ENCODE measurements around the gene SEC63. TPM values are rescaled to one million over a fixed set of nuclear protein-coding genes. Genes with fewer than 3 reads are reported as not detected.
"Not testable (repeated sequence)": the region's sequence is repeated elsewhere in the genome, so short reads cannot be mapped to it uniquely, and the experiment has no call there.

The SEC63 gene
- total and polyA plus RNA-seq, 5 donors from 2014 or later = 17.9 to 78.7 (median 22.1) TPM

GRCh38 chr6:107866606-107867301 lies 91.3 kb downstream of the SEC63 start:
- peaks cover 0 to 3% (median 0%) of the 10 kb centered on the region in 7 donors for H3K9me3 Mint-ChIP-seq
- no peak overlapping the region for H3K27ac ChIP-seq (ENCODE audit: insufficient read depth, low read length, poor library complexity, severe bottlenecking)
- peaks cover 11% of the 10 kb centered on the region for H3K36me3 ChIP-seq (ENCODE audit: control insufficient read depth, insufficient read depth, low read length)
- H3K36me3 Mint-ChIP-seq = peaks cover 11% of the 10 kb centered on the region
- peak; percentile 43 to 63 for ATAC-seq (ENCODE audit: low read depth in 2 of 2)
- peaks cover 0 to 5% (median 1%) of the 10 kb centered on the region in 4 donors for H3K4me1 Mint-ChIP-seq
- peak in 2 of 3 donors; percentile 53 to 65 for DNase-seq
- no peaks in the 10 kb centered on the region for H3K4me1 ChIP-seq (ENCODE audit: control insufficient read depth, insufficient read depth, low read length, poor library complexity, severe bottlenecking)
- no peaks in the 10 kb centered on the region for H3K27me3 ChIP-seq (ENCODE audit: control insufficient read depth, insufficient read depth, low read length)
- H3K9me3 ChIP-seq (ENCODE audit: control insufficient read depth in 2 of 2, low read length in 2 of 2) = no peaks in the 10 kb centered on the region
- H3K27ac Mint-ChIP-seq = peak overlapping the region in 1 of 3 donors; percentile 56
- peak overlapping the region; percentile 50 for H3K4me3 ChIP-seq (ENCODE audit: low read depth, low read length)
- peak overlapping the region in 1 of 4 donors; percentile 16 for H3K4me3 Mint-ChIP-seq
- H3K27me3 Mint-ChIP-seq = peaks cover 12% of the 10 kb centered on the region

- DNase-seq = no peak
- Histone ChIP-seq H3K27me3 (ENCODE audit: control insufficient read depth, insufficient read depth, low read length) (no peaks in the 10 kb centered on the region), H3K36me3 (ENCODE audit: control insufficient read depth, insufficient read depth, low read length) (no peaks in the 10 kb centered on the region), H3K9me3 (ENCODE audit: control insufficient read depth in 2 of 2, low read length in 2 of 2) (no peaks in the 10 kb centered on the region), H3K27ac (ENCODE audit: insufficient read depth, low read length, poor library complexity, severe bottlenecking) (no peak overlapping the region), H3K4me3 (ENCODE audit: low read depth, low read length) (no peak overlapping the region), H3K4me1 (ENCODE audit: control insufficient read depth, insufficient read depth, low read length, poor library complexity, severe bottlenecking) (no peaks in the 10 kb centered on the region)
- ATAC-seq (ENCODE audit: low read depth in 2 of 2) = no peak
- Mint-ChIP-seq H3K27me3 (peaks cover 20% of the 10 kb centered on the region), H3K36me3 (peaks cover 3% of the 10 kb centered on the region), H3K9me3 (peaks cover 0 to 5% (median 0%) of the 10 kb centered on the region in 7 donors), H3K27ac (no peak overlapping the region), H3K4me3 (no peak overlapping the region), H3K4me1 (peaks cover 0 to 3% (median 1%) of the 10 kb centered on the region in 4 donors)
These were observed 93.5 kb downstream of the SEC63 start for GRCh38 chr6:107864226-107865127.

GRCh38 chr6:107862383-107862782 lies 95.6 kb downstream of the SEC63 start:
- ATAC-seq (ENCODE audit: low read depth in 2 of 2) (no peak), DNase-seq (no peak)
- no peak overlapping the region for H3K4me3 Mint-ChIP-seq
- no peaks in the 10 kb centered on the region for H3K36me3 Mint-ChIP-seq
- H3K4me1 Mint-ChIP-seq = peaks cover 0 to 3% (median 0%) of the 10 kb centered on the region in 4 donors
- Histone ChIP-seq H3K36me3 (ENCODE audit: control insufficient read depth, insufficient read depth, low read length) (no peaks in the 10 kb centered on the region), H3K4me3 (ENCODE audit: low read depth, low read length) (no peak overlapping the region), H3K9me3 (ENCODE audit: control insufficient read depth in 2 of 2, low read length in 2 of 2) (no peaks in the 10 kb centered on the region), H3K4me1 (ENCODE audit: control insufficient read depth, insufficient read depth, low read length, poor library complexity, severe bottlenecking) (no peaks in the 10 kb centered on the region), H3K27me3 (ENCODE audit: control insufficient read depth, insufficient read depth, low read length) (no peaks in the 10 kb centered on the region), H3K27ac (ENCODE audit: insufficient read depth, low read length, poor library complexity, severe bottlenecking) (no peak overlapping the region)
- no peak overlapping the region for H3K27ac Mint-ChIP-seq
- peaks cover 0 to 5% (median 0%) of the 10 kb centered on the region in 7 donors for H3K9me3 Mint-ChIP-seq
- H3K27me3 Mint-ChIP-seq = peaks cover 20% of the 10 kb centered on the region

- not testable (repeated sequence) for H3K4me1 ChIP-seq (ENCODE audit: control insufficient read depth, insufficient read depth, low read length, poor library complexity, severe bottlenecking); H3K4me3 ChIP-seq (ENCODE audit: low read depth, low read length); H3K4me1 Mint-ChIP-seq; H3K4me3 Mint-ChIP-seq; H3K36me3 Mint-ChIP-seq; DNase-seq; H3K9me3 Mint-ChIP-seq; H3K36me3 ChIP-seq (ENCODE audit: control insufficient read depth, insufficient read depth, low read length); H3K27me3 ChIP-seq (ENCODE audit: control insufficient read depth, insufficient read depth, low read length); H3K27ac ChIP-seq (ENCODE audit: insufficient read depth, low read length, poor library complexity, severe bottlenecking); H3K9me3 ChIP-seq (ENCODE audit: control insufficient read depth in 2 of 2, low read length in 2 of 2); ATAC-seq (ENCODE audit: low read depth in 2 of 2); H3K27ac Mint-ChIP-seq
- H3K27me3 Mint-ChIP-seq = peaks cover 20% of the 10 kb centered on the region
These were observed 97.0 kb downstream of the SEC63 start for GRCh38 chr6:107860963-107861362.

GRCh38 chr6:107860144-107860543 lies 97.9 kb downstream of the SEC63 start:
- not testable (repeated sequence) for H3K27ac Mint-ChIP-seq

GRCh38 chr6:107853230-107853629 lies 104.8 kb downstream of the SEC63 start:
- H3K27me3 ChIP-seq (ENCODE audit: control insufficient read depth, insufficient read depth, low read length) = peaks cover 2% of the 10 kb centered on the region
- Mint-ChIP-seq H3K4me3 (no peak overlapping the region), H3K36me3 (no peaks in the 10 kb centered on the region), H3K4me1 (peaks cover 0 to 8% (median 3%) of the 10 kb centered on the region in 4 donors), H3K27me3 (peaks cover 12% of the 10 kb centered on the region), H3K9me3 (peaks cover 0 to 1% (median 0%) of the 10 kb centered on the region in 7 donors), H3K27ac (no peak overlapping the region)
- H3K4me1 ChIP-seq (ENCODE audit: control insufficient read depth, insufficient read depth, low read length, poor library complexity, severe bottlenecking) = peaks cover 6% of the 10 kb centered on the region
- no peak overlapping the region for H3K4me3 ChIP-seq (ENCODE audit: low read depth, low read length)
- H3K36me3 ChIP-seq (ENCODE audit: control insufficient read depth, insufficient read depth, low read length) = no peaks in the 10 kb centered on the region
- DNase-seq = peak in 1 of 3 donors; percentile 59
- no peaks in the 10 kb centered on the region for H3K9me3 ChIP-seq (ENCODE audit: control insufficient read depth in 2 of 2, low read length in 2 of 2)
- no peak for ATAC-seq (ENCODE audit: low read depth in 2 of 2)
- no peak overlapping the region for H3K27ac ChIP-seq (ENCODE audit: insufficient read depth, low read length, poor library complexity, severe bottlenecking)

More at GRCh38 chr6:107860144-107860543, 97.9 kb downstream of the SEC63 start:
- H3K9me3 ChIP-seq (ENCODE audit: control insufficient read depth in 2 of 2, low read length in 2 of 2); DNase-seq; H3K4me3 Mint-ChIP-seq; ATAC-seq (ENCODE audit: low read depth in 2 of 2); H3K36me3 ChIP-seq (ENCODE audit: control insufficient read depth, insufficient read depth, low read length); H3K9me3 Mint-ChIP-seq; H3K4me1 Mint-ChIP-seq; H3K36me3 Mint-ChIP-seq; H3K4me3 ChIP-seq (ENCODE audit: low read depth, low read length); H3K27ac ChIP-seq (ENCODE audit: insufficient read depth, low read length, poor library complexity, severe bottlenecking); H3K4me1 ChIP-seq (ENCODE audit: control insufficient read depth, insufficient read depth, low read length, poor library complexity, severe bottlenecking); H3K27me3 ChIP-seq (ENCODE audit: control insufficient read depth, insufficient read depth, low read length): not testable (repeated sequence)
- peaks cover 20% of the 10 kb centered on the region for H3K27me3 Mint-ChIP-seq

- Histone ChIP-seq H3K4me1 (ENCODE audit: control insufficient read depth, insufficient read depth, low read length, poor library complexity, severe bottlenecking) (peaks cover 12% of the 10 kb centered on the region), H3K36me3 (ENCODE audit: control insufficient read depth, insufficient read depth, low read length) (no peaks in the 10 kb centered on the region), H3K27me3 (ENCODE audit: control insufficient read depth, insufficient read depth, low read length) (peaks cover 2% of the 10 kb centered on the region), H3K27ac (ENCODE audit: insufficient read depth, low read length, poor library complexity, severe bottlenecking) (no peak overlapping the region), H3K9me3 (ENCODE audit: control insufficient read depth in 2 of 2, low read length in 2 of 2) (no peaks in the 10 kb centered on the region), H3K4me3 (ENCODE audit: low read depth, low read length) (no peak overlapping the region)
- peaks cover 0 to 1% (median 0%) of the 10 kb centered on the region in 7 donors for H3K9me3 Mint-ChIP-seq
- no peak overlapping the region for H3K27ac Mint-ChIP-seq
- H3K36me3 Mint-ChIP-seq = no peaks in the 10 kb centered on the region
- H3K27me3 Mint-ChIP-seq = peaks cover 22% of the 10 kb centered on the region
- H3K4me1 Mint-ChIP-seq = peaks cover 0 to 17% (median 8%) of the 10 kb centered on the region in 4 donors
- H3K4me3 Mint-ChIP-seq = peak overlapping the region; percentile 14 to 75 (median 34)
- ATAC-seq (ENCODE audit: low read depth in 2 of 2) = no peak
- no peak for DNase-seq
These were observed 108.7 kb downstream of the SEC63 start for GRCh38 chr6:107849325-107849724.
